Esophagus squamous epithelium (tissue), 5 donors: ENCODE data around the gene MX2. TPM values are rescaled to one million over a fixed set of nuclear protein-coding genes. Genes with fewer than 3 reads are reported as not detected.

Experiments used
- DNase-seq: peaks from one replicate; lab custom pipeline; 2025; lab: John Stamatoyannopoulos, UW
- H3K27ac ChIP-seq, 4 donors: fragments of 200-600 bp; sonication (generic); one replicate each; pipeline ENCODE4 v1.5.1; 2016 to 2019; ENCODE audit warnings: mild to moderate bottlenecking in 1 of 4
- H3K27me3 ChIP-seq, 4 donors: fragments of 200-600 bp; sonication (generic); 1 replicate in 3 of 4; 2 replicates in 1 of 4; pipeline versions ENCODE4 v1.5.1 to v1.6.0; 2017 to 2021; ENCODE audit warnings: antibody characterized with exemption in 1 of 4
- H3K36me3 ChIP-seq, 3 donors: fragments of 200-600 bp; sonication (generic); one replicate each; pipeline ENCODE4 v1.5.1; 2016 to 2019
- H3K4me1 ChIP-seq, 3 donors: fragments of 200-600 bp; sonication (generic); one replicate each; pipeline ENCODE4 v1.5.1; 2017 to 2019
- H3K4me3 ChIP-seq, 4 donors: fragments of 200-600 bp; sonication (generic); 1 replicate in 3 of 4; 2 replicates in 1 of 4; pipeline ENCODE4 v1.5.1; 2016 to 2019; ENCODE audit warnings: mild to moderate bottlenecking in 2 of 4, moderate library complexity in 1 of 4
- H3K9me3 ChIP-seq, 3 donors: fragments of 200-600 bp; sonication (generic); one replicate each; pipeline ENCODE4 v1.5.1; 2016 to 2019
- POLR2A ChIP-seq, 4 donors: fragments of 450-650 bp; IDR thresholded peaks; one replicate each; pipeline ENCODE4 v1.6.1; 2017; ENCODE audit warnings: antibody characterized with exemption in 4 of 4, mild to moderate bottlenecking in 4 of 4, moderate library complexity in 3 of 4
- WGBS, 2 donors: methylation state at CpG; one replicate each; pipeline ENCODE4 v1.1.5; 2018; 5-methylcytosine and 5-hydroxymethylcytosine counted together
- intact Hi-C: fragments of 100-400 bp; cut with DNase I; formaldehyde crosslinking; loops from one replicate; pipeline ENCODE4 v1.15.0; 2022
- total RNA-seq, 4 donors: library from RNA; depleted of rRNA; stranded (reverse); fragments of >200 nt; gene quantifications; one replicate each; pipeline ENCODE4 v1.1.0, GENCODE V29; 2016
- TF ChIP-seq, protein P1 (sequence below), 6 experiments: fragments of 450-650 bp in 4 of 6; fragments of 200-600 bp in 2 of 6; sonication (generic) in 2 of 6; IDR thresholded peaks; one replicate each; pipeline ENCODE4 v1.5.1; 2016 to 2019; ENCODE audit warnings: antibody characterized with exemption in 6 of 6, mild to moderate bottlenecking in 4 of 6, moderate library complexity in 4 of 6
- donor health status: DM: yes; HTN: yes; CAD: no.

MX2 gene
- total RNA-seq, 4 donors from 2014 or later, result 4.3 to 23.5 (median 8.5) TPM

GRCh38 chr21:41317063-41317392 lies 44.8 kb upstream of the MX2 start:
- Histone ChIP-seq H3K9me3 (no peaks in the 10 kb centered on the region), H3K27ac (peak overlapping the region; percentile 53 to 80 (median 75)), H3K27me3 (peaks cover 0 to 35% (median 3%) of the 10 kb centered on the region in 4 donors), H3K4me1 (peaks cover 11 to 47% (median 11%) of the 10 kb centered on the region in 3 donors), H3K36me3 (no peaks in the 10 kb centered on the region), H3K4me3 (peak overlapping the region; percentile 40 to 55 (median 52))
- intact Hi-C loops, result no loop called here
- WGBS, 2 donors, result 10 to 21% methylated on average over 7 to 17 of the region's 19 CpGs
- no peak for TF ChIP-seq POLR2A (IDR thresholded peaks at IDR 0.05)
- TF ChIP-seq, protein P1, sequence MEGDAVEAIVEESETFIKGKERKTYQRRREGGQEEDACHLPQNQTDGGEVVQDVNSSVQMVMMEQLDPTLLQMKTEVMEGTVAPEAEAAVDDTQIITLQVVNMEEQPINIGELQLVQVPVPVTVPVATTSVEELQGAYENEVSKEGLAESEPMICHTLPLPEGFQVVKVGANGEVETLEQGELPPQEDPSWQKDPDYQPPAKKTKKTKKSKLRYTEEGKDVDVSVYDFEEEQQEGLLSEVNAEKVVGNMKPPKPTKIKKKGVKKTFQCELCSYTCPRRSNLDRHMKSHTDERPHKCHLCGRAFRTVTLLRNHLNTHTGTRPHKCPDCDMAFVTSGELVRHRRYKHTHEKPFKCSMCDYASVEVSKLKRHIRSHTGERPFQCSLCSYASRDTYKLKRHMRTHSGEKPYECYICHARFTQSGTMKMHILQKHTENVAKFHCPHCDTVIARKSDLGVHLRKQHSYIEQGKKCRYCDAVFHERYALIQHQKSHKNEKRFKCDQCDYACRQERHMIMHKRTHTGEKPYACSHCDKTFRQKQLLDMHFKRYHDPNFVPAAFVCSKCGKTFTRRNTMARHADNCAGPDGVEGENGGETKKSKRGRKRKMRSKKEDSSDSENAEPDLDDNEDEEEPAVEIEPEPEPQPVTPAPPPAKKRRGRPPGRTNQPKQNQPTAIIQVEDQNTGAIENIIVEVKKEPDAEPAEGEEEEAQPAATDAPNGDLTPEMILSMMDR (IDR thresholded peaks at IDR 0.05), result no peak
- no peak for DNase-seq

- 78 to 82% methylated on average over 10 of the region's 10 CpGs for WGBS, 2 donors
- peaks cover 0 to 35% (median 3%) of the 10 kb centered on the region in 4 donors for H3K27me3 ChIP-seq
- intact Hi-C loops, result no loop called here
- no peak for DNase-seq
- peak overlapping the region in 3 of 4 donors; percentile 74 to 80 (median 76) for H3K27ac ChIP-seq
- peak overlapping the region; percentile 40 to 55 (median 52) for H3K4me3 ChIP-seq
- no peak for TF ChIP-seq POLR2A (IDR thresholded peaks at IDR 0.05)
- TF ChIP-seq, protein P1 (IDR thresholded peaks at IDR 0.05), result no peak
- H3K36me3 ChIP-seq, result no peaks in the 10 kb centered on the region
- no peaks in the 10 kb centered on the region for H3K9me3 ChIP-seq
- H3K4me1 ChIP-seq, result peaks cover 11 to 52% (median 13%) of the 10 kb centered on the region in 3 donors
Observed at GRCh38 chr21:41317458-41317857, 44.4 kb upstream of the MX2 start.

DNA sequence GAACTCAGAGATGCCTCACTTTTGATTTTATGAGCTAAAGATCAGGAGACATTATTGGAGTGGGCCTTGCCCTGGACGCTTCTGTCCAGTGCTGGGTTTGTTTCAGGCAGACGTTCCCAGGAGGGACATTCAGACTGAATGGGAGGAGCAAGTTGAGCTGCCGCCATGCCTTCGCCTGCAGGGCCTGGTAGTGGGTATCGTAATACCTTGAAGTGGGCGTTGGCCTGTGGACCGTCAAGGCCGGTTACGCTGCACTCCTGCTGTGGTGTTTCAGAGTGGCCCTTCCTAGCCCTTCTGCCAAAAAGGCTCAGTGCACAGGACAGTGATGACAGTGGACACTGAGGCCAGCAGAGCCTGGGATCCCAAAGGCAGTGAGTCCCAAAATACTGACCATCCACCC lies 43.6 kb upstream of the MX2 start:
- Histone ChIP-seq H3K9me3 (no peaks in the 10 kb centered on the region), H3K27me3 (peaks cover 0 to 35% (median 3%) of the 10 kb centered on the region in 4 donors), H3K4me3 (no peak overlapping the region), H3K4me1 (peaks cover 11 to 56% (median 13%) of the 10 kb centered on the region in 3 donors), H3K36me3 (no peaks in the 10 kb centered on the region), H3K27ac (peak overlapping the region in 2 of 4 donors; percentile 36 to 80)
- no peak for DNase-seq
- WGBS, 2 donors, result 87 to 95% methylated on average over 4 to 5 of the region's 9 CpGs
- intact Hi-C loops, result no loop called here
- TF ChIP-seq POLR2A (IDR thresholded peaks at IDR 0.05), result no peak
- TF ChIP-seq, protein P1 (IDR thresholded peaks at IDR 0.05), result no peak

DNA sequence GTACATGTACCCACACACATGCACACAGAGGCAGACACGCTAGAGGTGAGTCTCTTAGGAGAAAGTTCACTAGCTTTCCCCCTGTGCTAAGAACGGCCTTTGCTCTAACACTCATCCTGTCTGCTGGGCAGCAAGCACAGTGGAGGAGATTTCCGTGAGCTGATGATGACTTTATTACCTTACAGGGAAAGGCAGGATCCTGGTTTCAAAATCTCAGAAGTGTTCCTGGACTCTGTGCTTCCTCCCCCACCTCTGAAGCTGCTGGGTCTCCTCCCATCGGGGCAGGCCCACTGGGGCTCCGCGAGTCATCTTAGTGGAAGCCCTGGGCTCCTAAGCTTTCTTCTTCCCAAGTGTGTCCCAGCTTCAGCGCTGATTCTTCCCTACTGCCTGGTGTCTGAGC lies 42.6 kb upstream of the MX2 start:
- Histone ChIP-seq H3K4me1 (peaks cover 11 to 56% (median 13%) of the 10 kb centered on the region in 3 donors), H3K27me3 (peaks cover 0 to 31% (median 3%) of the 10 kb centered on the region in 4 donors), H3K27ac (peak overlapping the region in 1 of 4 donors; percentile 36), H3K36me3 (no peaks in the 10 kb centered on the region), H3K9me3 (no peaks in the 10 kb centered on the region), H3K4me3 (no peak overlapping the region)
- WGBS, 2 donors, result 70 to 84% methylated on average over 7 of the region's 7 CpGs
- no peak for DNase-seq
- TF ChIP-seq, protein P1 (IDR thresholded peaks at IDR 0.05), result no peak
- TF ChIP-seq POLR2A (IDR thresholded peaks at IDR 0.05), result no peak
- intact Hi-C loops, result no loop called here

DNA sequence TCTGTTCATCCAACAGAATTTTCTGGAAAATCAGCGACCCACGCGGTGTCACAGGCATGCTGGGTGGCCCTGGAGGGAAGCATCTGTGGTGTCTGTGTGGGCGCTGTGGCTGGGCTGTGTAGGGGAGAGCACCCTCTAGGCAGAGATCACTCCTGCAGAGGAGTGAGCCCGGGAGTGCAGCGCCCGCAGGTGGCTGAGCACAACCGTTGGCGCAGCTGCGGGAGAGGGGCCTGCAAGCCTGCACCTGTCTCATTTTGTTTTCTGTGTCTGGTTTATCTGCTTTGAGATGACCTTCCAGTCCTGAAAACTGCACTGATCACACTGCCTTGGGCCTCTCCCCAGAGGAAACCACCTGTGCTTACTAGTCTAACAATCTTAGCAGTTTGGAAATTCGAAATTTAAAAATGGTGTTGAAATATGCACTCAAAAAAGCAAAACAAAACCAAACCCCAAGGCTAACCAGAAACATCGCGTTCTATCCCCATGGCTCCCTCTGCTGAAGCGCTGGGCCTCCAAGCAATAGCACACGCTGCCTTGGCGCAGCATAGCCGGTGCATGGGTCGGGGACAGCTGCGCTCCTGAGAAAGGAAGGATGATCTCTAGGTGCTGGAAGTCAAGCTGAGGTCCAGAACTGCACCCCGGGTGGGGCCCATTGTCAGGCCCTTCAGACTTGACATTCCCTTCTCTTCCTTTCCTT lies 40.5 kb upstream of the MX2 start:
- TF ChIP-seq, protein P1 (IDR thresholded peaks at IDR 0.05), result peak in 2 of 6 experiments; percentile 6 to 25
- no peak for TF ChIP-seq POLR2A (IDR thresholded peaks at IDR 0.05)
- intact Hi-C loops, result no loop called here
- DNase-seq, result no peak
- H3K36me3 ChIP-seq, result no peaks in the 10 kb centered on the region
- H3K9me3 ChIP-seq, result no peaks in the 10 kb centered on the region
- H3K4me1 ChIP-seq, result peaks cover 9 to 48% (median 11%) of the 10 kb centered on the region in 3 donors
- peaks cover 0 to 14% (median 3%) of the 10 kb centered on the region in 4 donors for H3K27me3 ChIP-seq
- 53 to 75% methylated on average over 14 to 18 of the region's 20 CpGs for WGBS, 2 donors
- no peak overlapping the region for H3K27ac ChIP-seq
- no peak overlapping the region for H3K4me3 ChIP-seq
